GM13977 (cell line): ENCODE data around the gene ACTR3.

ENCODE experiments used
- DNase-seq: peaks from one replicate; pipeline ENCODE4 v3.0.0; 2012; ENCODE audit warnings: low spot score
- in situ Hi-C: fragments of 300-500 bp; cut with MboI; formaldehyde crosslinking; loops from one replicate; pipeline ENCODE4 v1.12.0; 2022; ENCODE audit warnings: low sequenced_read_pairs, low pct_unique_long_range_greater_than_20kb, mixed read lengths, inconsistent platforms; ENCODE audit not compliant: unreplicated experiment
- TF ChIP-seq, protein P1 (sequence below): IDR thresholded peaks from 2 replicates; pipeline ENCODE4 v1.5.1; 2012; ENCODE audit warnings: mild to moderate bottlenecking, control low read depth; ENCODE audit not compliant: insufficient read depth; ENCODE audit errors: extremely low read depth, missing control alignments

The ACTR3 gene

DNA sequence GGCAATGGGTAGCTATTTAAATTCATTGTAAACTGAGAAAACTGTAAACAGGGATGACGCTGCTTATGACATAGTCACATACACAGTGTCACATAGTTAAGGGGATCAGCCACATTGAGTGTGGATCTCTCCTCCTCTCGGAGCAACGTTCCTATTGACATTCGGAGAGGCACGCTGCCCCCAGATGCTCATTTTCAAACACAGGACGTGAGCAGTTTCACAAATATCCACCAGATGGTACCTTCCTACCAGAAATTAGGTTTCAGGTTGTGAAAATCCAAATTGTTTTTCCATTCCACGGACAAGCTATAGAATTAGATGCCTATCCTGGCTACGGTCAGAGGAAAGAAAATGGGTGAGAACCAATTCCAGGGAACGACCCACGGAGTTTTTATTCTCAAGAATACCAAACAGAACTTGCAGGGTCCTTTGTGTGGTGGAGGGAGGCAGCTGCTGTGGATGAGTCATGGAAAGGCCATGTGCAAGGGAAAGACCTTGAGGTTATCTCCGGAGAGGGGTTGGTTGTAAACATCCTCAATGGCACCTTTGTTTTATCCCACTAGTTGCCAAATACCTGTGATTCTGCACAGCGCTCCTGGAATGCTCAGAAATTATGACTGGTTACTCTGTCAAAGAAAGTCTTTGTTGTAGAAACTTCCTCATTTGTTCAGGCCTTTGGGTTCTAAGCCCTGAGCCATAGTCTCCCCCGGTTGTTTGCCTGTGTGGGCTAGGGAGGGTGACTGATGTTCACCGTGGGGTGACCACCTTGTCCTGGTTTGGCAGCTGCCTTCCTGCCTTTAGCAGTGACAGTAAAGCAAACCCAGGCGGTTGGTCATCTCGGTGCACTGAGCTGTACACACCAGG lies 88.0 kb downstream of the ACTR3 start:
- TF ChIP-seq, protein P1, sequence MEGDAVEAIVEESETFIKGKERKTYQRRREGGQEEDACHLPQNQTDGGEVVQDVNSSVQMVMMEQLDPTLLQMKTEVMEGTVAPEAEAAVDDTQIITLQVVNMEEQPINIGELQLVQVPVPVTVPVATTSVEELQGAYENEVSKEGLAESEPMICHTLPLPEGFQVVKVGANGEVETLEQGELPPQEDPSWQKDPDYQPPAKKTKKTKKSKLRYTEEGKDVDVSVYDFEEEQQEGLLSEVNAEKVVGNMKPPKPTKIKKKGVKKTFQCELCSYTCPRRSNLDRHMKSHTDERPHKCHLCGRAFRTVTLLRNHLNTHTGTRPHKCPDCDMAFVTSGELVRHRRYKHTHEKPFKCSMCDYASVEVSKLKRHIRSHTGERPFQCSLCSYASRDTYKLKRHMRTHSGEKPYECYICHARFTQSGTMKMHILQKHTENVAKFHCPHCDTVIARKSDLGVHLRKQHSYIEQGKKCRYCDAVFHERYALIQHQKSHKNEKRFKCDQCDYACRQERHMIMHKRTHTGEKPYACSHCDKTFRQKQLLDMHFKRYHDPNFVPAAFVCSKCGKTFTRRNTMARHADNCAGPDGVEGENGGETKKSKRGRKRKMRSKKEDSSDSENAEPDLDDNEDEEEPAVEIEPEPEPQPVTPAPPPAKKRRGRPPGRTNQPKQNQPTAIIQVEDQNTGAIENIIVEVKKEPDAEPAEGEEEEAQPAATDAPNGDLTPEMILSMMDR, result peak; percentile 9
- in situ Hi-C loops, result no loop called here
- DNase-seq, result no peak

DNA sequence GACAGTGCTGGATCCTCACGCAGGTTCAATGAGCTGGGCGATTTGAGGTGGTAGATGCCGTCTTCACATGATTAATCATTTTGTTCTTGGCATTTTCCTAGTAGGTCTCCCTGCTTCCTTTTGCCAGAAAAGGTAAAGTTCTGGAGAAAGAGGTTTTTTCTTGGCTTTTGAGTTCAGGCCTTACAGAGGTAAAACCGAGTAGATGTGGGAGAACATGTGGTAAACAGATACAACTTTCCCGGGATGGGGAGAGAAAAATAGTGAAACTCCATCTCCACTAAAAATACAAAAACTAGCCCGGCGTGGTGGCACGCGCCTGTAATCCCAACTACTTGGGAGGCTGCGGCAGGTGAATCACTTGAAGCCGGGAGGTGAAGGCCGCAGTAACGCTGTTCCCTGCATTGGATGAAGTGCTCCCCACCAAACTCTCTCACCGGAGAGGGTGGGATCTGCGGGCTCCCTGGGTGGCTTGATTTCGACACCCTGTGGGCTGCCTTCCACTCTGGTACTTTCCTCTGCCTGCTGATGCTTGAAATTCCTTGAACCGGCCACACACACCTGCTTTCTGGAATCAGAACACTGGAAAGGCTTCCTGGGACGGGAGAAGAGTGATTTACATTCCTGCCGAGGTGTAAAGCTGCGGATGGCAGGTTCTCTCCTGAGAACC lies 88.8 kb downstream of the ACTR3 start:
- in situ Hi-C loops, result no loop called here
- TF ChIP-seq, protein P1, result no peak
- no peak for DNase-seq

DNA sequence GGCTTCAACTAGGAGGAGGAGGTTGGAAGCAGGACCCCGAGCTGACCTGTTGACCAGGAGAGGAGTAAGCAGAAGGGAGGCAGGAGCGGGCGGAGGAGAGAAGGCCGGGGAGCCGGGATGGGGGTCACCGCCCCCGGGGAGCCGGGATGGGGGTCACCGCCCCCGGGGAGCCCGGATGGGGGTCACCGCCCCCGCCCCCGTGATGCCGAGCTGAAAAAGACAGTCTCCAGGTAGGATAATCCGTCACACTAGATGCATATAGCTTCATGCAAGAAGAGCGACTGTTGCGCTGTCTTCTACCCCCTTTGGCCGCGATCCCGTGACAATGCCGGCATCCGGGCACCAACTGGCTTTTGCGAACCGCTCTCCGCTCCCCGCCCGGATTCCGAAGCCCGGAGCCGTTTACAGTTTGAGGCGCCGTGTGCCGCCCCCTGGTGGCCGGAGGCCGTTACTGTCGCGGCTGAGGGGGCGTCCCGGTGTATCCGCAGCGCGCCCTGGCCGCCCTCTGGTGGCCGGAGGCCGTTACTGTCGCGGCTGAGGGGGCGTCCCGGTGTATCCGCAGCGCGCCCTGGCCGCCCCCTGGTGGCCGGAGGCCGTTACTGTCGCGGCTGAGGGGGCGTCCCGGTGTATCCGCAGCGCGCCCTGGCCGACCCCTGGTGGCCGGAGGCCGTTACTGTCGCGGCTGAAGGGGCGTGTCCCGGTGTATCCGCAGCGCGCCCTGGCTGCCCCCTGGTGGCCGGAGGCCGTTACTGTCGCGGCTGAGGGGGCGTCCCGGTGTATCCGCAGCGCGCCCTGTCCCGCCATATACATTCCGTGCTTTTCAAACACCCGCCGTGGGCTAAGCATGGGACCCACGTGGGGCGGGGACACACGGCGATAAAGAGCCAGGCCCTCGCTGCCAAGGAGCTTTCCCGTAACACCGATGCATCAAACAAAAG lies 89.6 kb downstream of the ACTR3 start:
- no peak for DNase-seq
- in situ Hi-C loops, result no loop called here
- TF ChIP-seq, protein P1, result peak; percentile 43

DNA sequence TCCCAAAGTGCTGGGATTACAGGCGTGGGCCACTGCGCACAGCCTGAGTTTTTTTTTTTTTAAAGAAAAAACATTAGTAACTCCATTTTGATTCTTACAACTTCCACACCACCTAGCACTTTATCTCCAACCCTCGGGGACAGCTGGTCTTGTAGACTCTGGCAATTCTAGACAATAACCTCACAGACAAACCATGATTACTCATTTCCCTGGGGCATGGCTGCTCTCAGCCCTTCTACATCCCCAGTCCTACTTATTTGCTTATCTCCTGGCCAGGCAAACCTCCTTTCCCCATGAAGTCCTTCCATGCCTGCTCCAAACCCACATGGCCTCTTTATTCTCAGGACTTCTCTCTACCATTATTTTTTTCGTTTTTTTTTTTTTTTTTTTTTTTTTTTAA lies 91.1 kb downstream of the ACTR3 start:
- no peak for DNase-seq
- in situ Hi-C loops, result no loop called here
- TF ChIP-seq, protein P1, result no peak

DNA sequence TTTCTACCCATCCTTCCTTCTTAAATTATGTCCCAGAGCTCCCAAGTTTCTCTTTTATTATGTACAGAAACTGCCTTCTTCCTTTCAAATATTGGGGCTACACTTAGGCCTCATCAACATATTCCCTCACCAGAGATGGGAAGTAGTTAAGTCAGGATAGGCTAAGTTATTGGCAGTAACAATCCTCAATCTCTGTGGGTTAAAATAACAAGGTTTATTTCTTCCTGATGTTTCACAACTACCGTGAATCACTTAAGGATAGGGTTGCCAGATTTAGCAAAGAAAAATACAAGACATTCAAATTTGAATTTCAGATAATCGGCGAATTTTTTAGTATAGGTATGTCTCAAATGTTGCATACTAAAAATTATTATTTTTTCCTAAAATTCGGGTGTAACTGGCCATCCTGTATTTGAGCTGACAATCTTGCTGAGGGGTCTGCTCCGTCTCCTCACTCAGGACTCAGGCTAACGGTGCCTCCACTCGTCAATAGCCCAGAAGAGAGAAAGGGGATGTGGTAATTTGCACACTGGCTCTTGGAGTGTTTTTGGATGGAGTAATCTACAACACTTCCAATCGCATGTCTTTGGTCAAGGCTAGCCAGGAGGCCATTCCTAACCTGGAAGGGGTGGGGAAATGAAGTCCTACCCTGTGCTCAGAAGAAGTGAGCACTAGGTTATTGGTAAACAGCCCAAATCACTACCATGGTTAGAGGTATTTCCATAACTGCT lies 91.7 kb downstream of the ACTR3 start:
- no peak for DNase-seq
- TF ChIP-seq, protein P1, result no peak
- in situ Hi-C loops, result no loop called here
